ENCODE results near the gene RFX7.

Gene RFX7

DNA sequence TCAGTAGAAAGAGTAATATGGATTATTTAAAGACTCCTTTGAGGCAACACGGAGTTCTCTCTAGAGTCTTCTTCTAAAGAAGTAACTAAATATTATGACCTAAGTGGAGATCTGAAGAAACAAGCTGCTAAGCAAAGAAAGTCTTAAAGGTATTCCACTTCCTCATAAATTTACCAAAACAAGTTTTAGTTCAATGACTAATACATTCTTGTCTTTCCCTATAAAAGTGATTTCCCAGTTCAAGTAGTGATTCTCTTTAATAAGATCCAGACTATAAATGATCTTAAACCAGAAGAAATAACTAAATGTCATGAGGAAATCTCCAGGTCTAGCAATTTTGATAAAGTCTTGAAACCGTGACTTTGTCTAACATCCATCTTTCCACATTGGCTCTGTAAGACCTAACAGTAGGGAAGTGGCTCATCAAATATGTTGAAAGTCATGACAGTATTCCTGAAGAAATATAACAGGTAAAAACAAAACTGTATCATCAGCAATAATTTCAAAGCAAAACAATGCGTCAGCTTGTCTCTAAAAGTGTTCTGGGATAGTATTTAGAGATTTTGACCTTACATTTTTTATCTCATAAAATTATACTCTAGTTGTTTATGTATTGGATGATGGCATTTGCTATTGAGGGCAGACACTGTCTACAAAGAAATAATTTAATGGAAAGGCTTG lies 198.5 kb downstream of the RFX7 start:
- DNase-seq (ENCODE audit: low read depth, low spot score), result no peak

DNA sequence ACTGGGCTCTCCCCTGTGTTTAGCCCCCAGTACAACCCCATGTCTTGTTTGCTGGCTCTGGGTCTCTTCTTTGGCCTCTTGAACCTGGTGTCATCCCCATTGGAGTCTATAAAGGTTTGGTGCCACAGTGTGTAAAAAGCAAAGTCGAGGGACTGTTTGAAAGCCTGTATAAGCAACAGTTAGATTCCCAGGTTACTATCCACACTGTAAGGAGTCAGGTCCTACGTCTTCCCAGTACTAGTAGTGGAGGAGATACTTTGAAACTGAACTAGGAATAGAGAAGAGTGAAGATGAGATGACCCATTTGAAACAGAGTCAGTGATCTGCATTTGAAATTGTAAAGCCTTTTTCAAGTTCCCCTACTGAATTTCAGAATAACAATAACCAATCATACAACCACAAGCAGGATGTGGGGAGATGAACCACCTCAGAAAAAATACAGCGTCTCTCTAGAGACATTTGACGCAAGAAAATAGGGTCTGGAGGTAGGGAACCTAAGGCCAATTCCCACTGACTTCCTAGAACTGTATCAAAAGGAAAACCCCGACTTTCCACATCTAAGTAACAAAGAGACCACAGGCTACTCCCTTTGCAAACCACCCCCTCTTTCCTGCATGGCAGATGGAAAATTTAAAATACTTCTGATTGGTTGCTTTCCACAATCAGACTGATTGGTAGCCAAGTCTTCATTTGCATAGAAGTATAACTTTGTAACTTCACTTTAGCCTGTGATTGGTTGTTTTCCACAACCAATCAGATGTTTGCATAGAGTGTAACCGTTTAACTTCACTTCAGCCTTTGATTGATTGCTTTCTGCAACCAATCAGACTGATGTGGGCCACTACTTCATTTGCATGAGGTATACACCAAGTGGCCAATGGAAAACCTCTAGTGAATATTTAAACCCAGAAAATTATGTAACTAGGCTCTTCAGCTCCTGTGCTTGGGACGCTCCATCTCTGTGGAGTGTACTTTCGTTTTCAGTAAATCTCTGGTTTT lies 200.4 kb downstream of the RFX7 start:
- DNase-seq (ENCODE audit: low read depth, low spot score), result no peak

DNA sequence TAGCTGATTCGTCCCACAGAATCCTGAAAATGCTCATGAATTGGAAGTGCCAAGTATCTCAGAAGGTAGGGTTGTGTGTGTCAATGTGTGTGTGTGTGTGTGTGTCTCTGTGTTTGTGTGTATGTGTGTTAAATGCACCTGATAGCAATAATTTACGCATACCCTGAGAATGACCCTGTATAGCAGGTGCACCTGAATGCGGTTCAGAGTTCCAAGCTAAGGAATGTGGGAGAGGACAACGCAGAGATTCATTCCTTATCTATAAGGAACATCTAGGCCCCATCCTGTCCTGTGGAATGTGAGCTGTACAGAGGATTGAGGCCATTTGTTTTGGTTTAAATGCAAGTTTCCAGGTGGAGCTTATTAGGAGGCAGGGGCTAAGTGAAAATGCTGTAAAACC lies 201.2 kb downstream of the RFX7 start:
- no peak for DNase-seq (ENCODE audit: low read depth, low spot score)

DNA sequence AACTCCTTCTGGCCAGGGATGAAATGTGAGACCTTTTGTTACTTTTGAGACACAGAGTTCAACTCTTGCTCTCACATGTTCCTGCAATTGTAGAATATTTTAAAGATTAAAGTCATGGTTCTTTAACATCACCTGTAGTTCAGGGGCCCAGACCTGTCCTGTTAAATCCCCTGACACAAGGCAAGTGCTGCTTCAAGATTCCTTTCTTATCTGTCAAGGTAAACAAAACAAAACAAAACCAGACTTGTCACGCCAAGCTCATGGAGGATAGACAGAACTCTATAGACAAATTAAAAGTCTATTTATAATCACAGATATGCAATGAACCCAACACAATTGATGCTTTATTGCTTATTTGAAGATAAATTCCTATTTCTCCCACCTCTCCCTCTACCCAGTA lies 201.6 kb downstream of the RFX7 start:
- no peak for DNase-seq (ENCODE audit: low read depth, low spot score)

DNA sequence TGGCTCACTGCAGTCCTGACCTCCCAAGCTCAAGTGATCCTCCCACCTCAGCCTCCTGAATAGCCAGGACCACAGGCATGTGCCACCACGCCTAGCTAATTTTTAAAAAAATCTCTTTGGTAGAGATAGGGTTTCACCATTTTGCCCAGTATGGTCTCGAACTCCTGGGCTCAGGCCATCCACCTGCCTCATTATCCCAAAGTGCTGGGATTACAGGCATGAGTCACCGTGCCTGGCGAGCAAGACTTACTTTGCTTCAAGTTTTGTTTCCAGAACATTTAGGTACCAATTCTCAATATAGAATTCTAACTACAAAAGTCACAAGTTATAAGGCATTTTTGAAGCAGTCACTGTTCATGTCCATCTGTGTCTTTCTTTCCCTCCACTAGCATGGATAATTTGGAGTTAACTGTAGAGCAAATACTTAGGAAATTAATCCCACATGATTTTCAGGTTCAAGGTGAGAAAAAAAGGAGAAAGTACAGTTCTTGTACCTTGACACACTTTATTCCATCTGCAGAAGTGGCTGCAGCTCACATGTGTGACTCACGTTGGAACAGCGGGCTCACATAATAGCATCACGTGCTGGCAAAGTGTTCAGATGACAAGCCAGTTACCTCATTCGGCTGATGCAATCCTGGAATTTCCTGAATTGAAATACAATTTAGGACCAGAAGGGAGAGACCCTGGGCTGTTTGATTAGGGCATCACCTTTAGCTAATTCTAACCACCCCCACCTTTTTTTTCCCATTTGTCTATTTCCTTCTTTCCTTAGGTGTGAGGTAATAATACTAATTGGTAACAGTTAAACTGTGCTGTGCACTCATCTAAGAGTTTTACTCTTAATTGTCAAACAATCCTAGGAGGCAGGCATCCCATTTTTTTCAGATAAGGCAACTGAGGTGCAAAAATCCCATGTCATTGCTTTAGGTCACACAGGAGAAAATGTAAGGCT lies 203.3 kb downstream of the RFX7 start:
- DNase-seq (ENCODE audit: low read depth, low spot score), result peak; percentile 95

DNA sequence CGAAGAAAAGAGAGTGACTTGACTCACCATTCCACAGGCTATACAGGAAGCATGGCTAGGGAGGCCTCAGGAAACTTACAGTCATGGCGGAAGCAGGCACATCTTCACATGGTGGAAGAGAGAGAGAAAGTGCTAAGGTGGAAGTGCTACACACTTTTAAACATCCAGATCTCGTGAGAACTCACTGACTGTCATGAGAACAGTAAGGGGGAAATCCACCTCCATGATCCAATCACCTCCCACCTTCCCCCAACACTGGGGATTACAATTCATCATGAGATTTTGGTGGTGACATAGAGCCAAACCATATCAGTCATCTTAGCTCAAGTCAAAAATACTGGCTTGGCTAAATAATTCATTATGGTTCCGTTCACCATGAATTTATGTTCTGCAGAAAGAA lies 205.0 kb downstream of the RFX7 start:
- DNase-seq (ENCODE audit: low read depth, low spot score), result no peak

DNA sequence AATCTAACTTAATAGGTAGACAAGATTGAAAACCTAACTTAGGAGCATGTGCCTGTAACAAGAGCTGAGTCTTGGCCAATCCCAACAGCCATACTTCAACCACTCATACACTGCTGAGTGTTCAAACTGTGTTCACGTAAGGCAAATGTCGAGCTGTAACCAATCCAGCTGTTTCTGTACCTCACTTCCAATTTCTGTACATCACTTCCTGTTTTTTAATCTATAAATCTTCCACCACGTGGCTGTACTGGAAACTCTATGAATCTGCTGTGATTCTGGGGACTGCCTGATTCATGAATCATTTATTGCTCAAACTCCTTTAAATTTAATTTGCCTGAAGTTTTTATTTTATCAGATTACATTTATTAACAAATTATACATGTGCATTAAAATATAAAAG lies 205.7 kb downstream of the RFX7 start:
- no peak for DNase-seq (ENCODE audit: low read depth, low spot score)

All from astrocyte of the hippocampus (primary cell).